HG03108 (cell line): ENCODE data around the gene DNAH9.

ENCODE experiments used
- ATAC-seq: cut with Tn5 transposase; IDR thresholded peaks from one replicate; pipeline ENCODE4 v1.9.1; 2021; ENCODE audit warnings: moderate library complexity; ENCODE audit not compliant: unreplicated experiment

Gene DNAH9

DNA sequence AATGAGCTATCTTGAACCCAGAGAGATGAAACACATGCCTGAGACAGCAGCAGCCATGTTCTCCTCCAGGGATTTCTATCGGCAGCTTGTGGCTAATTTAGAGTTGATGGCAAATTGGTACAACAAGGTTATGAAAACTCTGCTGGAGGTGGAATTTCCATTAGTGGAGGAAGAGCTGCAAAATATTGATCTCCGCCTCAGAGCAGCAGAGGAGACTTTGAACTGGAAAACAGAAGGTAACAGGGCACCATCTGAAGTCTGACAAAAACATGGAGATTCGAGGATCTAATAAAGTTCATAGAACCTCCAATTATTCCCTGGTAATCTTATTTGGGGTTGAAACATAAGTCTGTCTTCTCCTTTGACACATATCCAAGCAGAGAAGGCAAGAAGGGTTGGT lies 52.8 kb downstream of the DNAH9 start:
- no peak for ATAC-seq

DNA sequence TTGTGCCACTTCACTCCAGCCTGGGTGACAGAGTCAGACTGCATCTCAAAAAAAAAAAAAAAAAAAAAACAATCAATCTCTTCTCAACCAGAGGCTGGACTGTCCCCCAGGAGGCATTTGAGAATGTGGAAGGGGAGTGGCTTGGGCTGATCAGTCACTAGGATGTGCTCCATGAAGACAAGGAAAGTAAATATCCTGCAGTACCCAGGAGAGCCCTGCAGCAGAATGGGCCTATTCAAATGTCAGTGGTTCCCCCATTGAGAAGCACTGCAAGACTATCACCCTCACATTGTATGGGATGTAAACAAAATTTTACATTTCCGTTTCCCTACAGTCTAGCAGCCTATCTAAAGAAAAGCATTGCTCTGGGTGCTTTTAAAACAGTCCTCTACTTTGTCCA lies 70.3 kb downstream of the DNAH9 start:
- ATAC-seq, result no peak

DNA sequence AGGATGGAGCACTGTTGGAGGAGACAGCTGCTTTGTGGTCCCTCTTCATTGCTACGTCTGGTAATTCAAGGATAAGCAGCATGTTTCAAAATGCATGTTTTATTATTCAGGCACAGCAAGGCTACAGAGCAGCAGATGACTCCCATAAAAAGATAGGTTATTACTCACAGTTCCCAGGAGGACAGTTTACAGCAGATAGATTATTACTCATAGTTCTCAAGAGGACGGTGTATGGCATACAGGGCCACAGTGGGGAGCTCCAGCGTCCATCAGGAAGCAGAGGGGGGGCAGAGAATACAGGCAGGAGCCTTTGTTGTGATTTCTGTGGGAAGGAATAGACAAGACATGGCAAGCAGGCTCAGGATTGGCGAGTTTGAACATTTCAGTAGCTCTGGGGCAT lies 72.9 kb downstream of the DNAH9 start:
- no peak for ATAC-seq

DNA sequence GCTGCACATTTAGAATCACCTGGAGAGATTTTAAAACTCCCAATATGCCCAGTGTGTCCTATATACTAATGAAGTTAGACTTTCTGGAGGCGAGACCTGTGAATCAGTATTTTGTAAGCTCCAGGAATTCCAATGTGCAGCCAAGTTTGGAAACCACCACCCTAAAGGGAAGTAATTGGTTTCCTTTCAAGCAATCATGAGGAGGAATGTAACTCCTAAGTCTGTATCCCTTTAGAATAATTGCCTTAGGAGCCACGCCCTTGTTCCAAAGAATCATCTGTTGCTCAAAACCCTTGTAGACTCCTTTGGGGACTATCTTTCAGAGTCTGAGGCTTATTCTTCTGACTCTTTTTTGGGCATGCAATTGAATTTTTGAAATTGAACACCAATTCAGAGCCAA lies 84.4 kb downstream of the DNAH9 start:
- ATAC-seq, result no peak

DNA sequence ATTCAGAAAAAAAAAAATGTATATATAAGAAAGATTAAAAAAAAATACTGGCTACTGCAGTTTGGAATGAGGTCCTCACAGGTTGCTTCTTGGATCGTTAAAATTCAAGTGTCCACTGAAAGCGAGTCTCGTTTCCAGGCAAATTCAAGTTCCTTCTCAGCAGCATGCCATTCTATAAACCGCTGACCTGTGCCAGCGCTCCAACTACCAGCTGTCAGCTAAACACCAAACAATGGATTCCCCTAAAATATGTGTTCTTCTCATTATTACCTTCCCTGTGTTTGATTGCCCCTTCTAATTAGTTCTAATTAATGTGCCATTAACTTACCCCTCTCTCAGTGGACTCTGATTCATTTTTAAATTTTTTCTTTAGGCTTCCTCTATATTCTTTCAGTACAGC lies 92.4 kb downstream of the DNAH9 start:
- no peak for ATAC-seq

DNA sequence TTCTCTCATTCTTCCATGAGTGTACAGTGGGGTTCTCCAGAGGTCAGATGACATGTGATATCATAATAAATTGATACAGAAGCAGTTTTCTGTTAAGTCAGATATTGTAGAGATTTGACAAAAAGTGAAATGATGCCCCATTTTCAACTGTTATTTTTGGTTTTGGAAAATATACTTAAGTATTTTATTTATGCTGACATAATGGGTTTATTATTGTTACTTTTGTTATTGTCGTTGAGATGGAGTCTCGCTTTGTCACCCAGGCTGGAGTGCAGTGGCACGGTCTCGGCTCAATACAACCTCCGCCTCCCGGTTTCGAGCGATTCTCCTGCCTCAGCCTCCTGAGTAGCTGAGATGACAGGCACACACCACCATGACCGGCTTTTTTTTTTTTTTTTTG lies 94.4 kb downstream of the DNAH9 start:
- ATAC-seq, result no peak

DNA sequence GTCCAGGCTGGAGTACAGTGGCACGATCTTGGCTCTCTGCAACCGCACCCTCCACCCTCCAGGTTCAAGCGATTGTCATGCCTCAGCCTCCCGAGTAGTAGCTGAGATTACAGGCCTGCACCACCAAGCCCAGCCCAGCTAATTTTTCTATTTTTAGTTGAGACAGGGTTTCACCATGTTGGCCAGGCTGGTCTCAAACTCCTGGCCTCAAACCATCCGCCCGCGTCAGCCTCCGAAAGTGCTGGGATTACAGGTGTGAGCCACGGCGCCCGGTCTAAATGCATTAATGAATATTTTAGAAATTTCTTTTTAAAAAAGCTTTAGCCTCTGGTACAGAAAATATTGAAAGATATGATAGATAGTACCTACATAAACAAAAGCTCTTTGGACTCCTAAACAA lies 95.0 kb downstream of the DNAH9 start:
- ATAC-seq, result no peak

DNA sequence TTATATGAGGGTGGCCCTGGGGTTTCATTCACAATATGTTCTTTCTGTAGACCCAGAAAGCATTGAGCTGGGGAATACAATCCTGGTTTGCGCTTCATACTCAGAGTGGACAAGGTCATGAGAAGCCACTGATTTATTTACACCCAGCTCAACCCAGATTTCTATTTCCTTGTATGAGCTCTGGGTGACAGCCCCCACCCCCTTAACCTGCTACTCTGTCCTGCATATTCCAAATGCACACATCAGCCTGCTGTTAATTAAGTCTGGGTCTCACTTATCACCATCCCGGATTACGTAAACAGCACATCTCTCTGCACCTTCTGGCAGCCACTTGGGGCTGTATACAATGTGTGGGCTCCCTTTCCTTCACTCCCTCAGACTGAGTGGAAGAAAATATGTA lies 102.4 kb downstream of the DNAH9 start:
- ATAC-seq, result no peak

DNA sequence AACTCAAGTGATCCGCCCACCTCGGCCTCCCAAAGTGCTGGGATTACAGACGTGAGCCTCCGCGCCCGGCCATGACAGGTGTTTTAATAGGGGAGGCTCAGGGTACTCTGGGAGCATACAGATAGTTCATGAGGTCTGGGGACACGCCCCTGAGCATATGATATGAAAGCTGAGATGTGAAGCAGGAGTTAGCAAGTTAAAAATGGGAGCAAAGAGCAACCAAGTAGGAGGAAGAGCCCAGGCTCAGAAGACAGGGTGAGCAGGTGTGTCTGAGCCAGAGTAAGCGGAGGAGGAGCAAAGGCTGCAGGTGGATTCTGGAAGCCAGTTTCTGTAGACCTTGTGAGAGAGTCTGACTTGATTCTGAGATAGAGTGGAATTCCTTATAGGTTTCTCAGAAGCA lies 103.6 kb downstream of the DNAH9 start:
- ATAC-seq, result no peak

DNA sequence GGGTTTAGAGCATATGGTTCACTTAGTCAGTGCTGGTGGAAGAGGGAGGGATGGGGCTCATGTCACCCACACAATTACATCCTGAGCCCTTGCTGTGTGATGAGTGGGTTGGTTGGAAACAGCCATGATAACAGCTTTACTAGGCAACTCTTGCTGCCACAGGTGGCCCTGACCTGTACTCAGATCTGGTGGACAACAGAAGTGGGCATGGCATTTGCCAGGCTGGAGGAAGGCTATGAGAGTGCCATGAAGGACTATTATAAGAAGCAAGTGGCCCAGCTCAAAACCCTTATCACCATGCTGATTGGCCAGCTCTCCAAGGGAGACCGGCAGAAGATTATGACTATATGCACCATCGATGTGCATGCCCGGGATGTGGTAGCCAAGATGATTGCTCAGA lies 105.8 kb downstream of the DNAH9 start:
- no peak for ATAC-seq

DNA sequence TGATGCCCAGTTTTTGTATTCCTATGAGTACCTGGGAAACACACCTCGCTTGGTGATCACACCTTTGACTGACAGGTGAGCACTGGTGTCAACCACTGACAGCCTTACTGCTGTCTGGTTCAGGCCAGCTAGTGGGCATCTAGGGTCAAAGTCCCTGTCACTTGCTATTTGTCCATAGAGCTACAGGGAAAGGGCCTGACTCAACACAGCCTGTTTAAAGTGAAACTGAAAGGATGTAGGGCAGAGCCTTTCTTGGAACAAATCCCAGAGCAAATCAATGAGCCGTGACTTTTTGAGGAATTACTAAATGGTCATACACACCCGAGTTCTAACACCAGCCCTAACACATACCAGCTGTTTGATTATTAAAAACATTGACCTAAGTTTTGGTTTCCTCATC lies 106.8 kb downstream of the DNAH9 start:
- no peak for ATAC-seq

DNA sequence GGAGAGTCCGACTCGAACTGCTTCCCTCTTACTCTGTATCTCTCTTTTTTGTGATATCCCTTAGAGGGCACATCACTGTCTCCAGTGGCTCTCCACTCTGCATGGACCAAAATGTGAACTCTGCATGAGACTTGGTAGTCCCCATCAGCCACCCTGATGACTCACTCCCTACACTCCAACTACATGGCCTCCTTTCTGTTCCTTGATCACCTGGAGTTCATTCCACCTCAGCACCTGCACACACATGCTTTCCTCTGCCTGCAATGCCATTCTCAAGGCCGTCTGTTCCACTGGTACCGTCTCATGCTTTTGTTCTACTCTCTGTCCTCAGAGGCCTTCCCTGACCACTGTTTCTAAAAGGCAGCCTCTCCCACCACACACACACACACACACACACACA lies 109.3 kb downstream of the DNAH9 start:
- ATAC-seq, result no peak

DNA sequence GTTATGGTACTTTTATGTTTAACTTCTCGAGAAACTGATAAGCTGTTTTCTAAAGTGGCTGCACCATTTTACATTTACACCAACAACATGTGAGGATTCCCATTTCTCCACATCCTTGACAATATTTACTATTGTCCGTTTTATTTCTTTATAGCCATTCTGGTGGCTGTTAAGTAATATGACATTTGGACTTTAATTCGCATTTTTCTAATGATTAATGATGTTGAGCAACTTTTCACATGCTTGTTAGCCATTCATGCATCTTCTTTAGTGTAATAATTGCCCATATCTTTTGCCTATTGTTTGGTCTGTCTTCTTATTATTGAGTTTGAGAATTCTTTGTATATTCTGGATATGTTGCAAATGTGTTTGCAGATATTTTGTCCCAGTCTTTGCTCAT lies 114.2 kb downstream of the DNAH9 start:
- no peak for ATAC-seq

DNA sequence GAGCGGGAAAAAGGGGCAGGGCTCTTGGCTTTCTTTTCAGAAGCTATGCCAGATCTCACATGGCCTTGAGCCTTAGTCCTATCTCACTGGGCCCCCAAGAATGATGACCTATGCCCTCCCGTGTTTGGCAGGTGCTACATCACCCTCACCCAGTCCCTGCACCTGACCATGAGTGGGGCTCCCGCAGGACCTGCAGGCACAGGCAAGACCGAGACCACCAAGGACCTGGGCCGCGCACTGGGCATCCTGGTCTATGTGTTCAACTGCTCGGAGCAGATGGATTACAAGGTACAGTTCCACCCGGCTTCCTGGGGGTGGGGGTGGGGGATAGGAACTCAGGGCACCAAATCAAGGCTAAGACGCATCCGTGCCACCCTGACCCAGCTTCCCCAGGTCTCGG lies 120.9 kb downstream of the DNAH9 start:
- no peak for ATAC-seq

DNA sequence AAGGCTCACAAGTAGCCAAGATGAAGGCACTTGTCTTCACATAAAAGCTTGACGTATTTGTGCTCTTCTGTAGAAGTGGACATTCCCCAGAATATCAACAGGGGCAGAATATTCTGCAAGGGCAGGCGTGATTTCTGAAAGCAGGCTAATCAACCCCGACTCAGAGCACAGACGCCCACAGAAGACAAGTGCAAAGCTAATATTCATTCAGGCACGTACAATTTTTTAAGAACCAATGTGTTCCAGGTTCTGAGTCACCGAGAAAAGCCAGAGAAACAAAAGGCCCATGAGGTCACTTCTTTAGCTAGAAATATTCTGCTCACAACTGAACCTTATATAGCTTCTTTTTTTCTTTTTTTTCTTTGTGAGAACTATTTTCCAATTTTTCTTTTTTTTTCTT lies 121.6 kb downstream of the DNAH9 start:
- ATAC-seq, result no peak

DNA sequence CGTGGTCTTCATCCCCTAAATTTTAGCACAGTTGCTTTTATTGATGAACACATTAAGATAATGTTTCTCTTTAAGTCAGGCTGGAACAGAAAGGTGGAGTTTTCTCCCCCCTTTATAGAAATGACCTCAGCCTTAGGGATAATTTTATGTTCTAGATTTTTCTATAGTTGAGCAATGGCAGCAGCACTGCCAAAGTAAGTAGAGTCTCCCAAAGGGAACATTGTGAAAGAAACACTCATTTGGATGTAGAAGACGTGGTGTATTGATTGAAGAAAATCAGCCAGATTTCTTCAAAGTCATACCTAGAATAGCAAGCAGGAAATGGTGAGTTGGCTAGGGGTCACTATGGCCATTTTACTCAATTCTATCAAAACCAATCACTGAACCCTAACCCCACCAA lies 122.5 kb downstream of the DNAH9 start:
- no peak for ATAC-seq

DNA sequence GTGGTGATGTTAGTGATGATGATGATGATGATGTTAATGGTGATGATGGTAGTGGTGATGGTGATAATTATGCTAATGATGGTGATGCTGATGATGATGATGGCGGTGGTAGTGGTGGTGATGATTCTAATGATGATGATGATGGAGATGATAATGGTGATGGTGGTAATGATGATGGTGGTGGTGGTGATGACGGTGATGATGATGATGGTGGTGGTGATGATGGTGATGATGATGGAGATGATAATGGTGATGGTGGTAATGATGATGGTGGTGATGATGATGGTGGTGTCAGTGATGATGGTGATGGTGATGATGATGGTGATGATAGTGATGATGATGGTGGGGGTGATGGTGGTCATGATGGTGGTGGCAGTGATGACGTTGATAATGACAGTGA lies 132.5 kb downstream of the DNAH9 start:
- no peak for ATAC-seq

DNA sequence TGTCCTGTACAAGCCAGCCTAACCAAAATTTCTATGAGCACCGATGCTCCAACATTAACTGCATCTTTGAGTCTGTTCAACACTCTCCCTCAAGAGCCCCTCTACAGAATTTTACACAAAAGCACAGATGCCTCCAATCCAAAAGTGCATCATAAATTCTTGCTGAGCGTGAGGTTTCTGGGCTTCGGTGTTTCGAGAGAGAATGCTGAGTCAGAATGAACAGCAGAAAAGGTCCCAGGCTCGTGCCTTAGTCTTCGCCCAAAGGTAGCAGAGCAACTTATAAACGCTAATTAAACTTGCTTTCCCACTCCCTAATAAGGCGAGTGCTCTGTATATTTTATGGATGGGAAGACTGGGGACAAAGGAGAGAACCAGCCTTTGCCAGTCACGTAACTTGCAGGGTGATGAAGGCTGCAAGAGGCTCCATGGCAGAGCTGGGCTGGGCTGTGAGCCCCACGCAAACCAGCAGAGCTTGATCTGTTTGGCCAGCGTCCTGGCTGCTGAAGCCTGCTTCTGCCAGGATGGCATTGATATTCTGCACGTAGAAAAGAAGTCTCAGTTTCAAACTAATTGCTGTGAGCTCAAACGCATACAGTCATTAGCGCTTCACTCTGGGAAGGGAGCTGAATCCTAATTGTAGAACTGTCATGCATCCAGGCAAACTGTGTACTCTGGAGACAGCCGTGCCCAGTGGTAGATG lies 138.5 kb downstream of the DNAH9 start:
- ATAC-seq, result no peak

DNA sequence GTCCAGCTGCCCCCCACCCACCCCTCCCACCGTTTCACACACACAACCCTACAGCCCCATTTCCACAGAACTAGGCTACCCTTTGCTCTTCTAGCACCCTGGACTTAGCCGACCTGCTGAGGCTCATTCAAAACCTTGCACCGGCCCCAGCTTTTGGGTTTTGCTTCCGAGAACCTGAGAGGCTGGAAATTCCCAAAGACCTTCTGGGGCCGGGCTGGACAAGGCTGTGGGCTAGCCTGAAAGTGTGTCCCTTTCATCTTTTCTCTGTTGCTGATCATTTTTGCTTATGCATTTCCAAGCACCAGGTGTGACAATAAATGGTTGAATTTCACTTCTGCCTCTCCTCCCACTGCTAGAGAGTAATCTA lies 139.0 kb downstream of the DNAH9 start:
- ATAC-seq, result no peak

DNA sequence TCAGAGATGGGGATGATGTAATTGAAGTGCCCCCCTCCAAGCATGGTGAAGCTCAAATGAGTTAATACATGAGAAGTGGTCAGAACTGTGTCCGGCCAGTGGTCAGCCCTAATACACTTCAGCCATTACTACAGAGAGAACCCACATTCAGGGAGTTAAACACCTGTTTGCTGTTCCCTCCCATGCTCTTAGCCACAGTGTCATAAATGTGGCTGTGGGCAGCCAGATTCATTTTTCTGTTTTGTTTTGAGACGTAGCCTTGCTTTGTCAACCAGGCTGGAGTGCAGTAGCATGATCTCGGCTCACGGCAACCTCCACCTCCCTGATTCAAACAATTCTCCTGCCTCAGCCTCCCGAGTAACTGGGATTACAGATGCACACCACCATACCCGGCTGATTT lies 139.9 kb downstream of the DNAH9 start:
- no peak for ATAC-seq

DNA sequence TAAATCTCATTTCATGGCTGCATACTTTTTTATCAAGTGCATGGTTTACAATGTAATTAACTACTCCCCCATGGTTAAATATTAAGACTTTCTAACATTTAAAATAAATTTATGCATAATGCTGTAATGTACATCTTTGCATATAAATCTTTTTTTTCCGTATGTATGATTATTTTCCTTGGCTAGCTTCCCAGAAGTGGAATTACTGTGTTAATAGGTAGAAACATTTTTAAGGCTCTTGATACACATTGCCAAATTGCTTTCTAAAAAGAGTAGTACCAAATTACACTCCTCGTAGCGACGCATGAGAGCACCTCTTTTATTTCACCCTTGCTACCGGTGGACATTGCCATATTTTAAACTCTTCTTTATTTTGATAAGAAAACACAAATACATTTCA lies 141.1 kb downstream of the DNAH9 start:
- ATAC-seq, result no peak

DNA sequence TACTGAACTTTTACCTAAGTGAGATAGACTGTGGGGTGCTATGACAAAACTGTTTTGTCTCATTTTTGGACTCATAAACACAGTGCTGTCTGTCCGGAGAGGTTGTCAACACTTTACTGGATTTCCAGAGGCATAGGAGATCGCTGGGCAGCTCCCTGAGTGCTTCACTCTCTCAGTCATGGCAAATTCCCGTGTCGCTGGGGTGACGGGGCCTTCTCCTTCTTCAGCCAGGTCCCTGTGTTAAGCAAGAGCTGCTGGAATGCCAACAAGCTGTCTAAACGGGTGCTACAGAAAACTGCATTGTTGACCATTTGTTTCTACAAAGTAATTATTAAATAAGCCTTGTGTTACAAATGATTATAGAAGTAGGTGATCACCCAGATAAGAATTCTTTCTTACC lies 141.6 kb downstream of the DNAH9 start:
- no peak for ATAC-seq

DNA sequence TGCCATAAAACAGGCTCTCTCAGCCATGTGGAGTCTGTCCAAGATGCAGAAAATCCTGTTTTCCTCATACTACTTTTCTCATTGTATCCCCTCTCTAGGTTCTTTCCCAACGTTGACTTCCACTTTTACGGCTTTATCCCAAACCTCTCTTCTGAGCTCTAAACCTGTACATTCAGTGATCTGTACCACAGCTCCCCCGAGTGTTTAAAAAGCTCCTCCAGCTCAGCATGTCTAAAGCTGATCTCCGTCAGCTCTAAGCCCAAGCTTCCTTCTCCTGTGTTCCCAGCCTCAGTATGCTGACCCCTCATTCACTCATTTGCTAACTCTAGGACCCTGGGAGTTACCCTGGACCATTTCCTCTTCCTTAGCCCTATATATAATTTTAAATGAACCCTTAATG lies 144.6 kb downstream of the DNAH9 start:
- ATAC-seq, result no peak

DNA sequence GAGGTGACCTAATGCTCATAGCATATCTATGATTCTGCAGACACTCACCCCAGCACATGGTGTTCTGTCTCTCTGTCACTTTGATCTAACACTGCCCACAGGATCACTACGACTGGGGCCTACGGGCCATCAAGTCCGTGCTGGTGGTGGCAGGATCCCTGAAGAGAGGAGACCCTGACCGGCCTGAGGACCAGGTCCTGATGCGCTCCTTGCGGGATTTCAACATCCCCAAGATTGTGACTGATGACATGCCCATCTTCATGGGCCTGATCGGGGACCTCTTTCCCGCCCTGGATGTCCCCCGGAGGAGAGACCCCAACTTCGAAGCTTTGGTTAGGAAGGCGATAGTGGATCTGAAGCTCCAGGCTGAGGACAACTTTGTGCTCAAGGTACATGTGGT lies 146.4 kb downstream of the DNAH9 start:
- no peak for ATAC-seq
